NCI-H460 (cell line): ENCODE results near the gene DNMT1. TPM values are rescaled to one million over a fixed set of nuclear protein-coding genes. Genes with fewer than 3 reads are reported as not detected.
A peak's percentile ranks its signal among the peaks of the same experiment; 100 is the strongest.
"Not testable (repeated sequence)": the region's sequence is repeated elsewhere in the genome, so short reads cannot be mapped to it uniquely, and the experiment has no call there.

Source experiments
- DNase-seq: peaks from one replicate; pipeline ENCODE4 v3.0.0-alpha.2; 2016; ENCODE audit warnings: low read depth; ENCODE audit errors: extremely low read depth
- polyA plus RNA-seq: library from polyadenylated mRNA; depleted of rRNA; stranded (reverse); fragments of >200 nt; gene quantifications from 2 replicates; pipeline ENCODE4 v1.2.3, GENCODE V29; 2014; cell fraction: nucleus; rRNA removed
- total RNA-seq: library from RNA; depleted of rRNA; stranded (reverse); fragments of >200 nt; shearing (Covaris generic); gene quantifications from 2 replicates; pipeline ENCODE4 v1.2.3, GENCODE V29; 2014; rRNA removed

Gene DNMT1
- 49.9 and 54.2 TPM in 2 replicates for total RNA-seq
- 217 and 259 TPM in 2 replicates for polyA plus RNA-seq

DNA sequence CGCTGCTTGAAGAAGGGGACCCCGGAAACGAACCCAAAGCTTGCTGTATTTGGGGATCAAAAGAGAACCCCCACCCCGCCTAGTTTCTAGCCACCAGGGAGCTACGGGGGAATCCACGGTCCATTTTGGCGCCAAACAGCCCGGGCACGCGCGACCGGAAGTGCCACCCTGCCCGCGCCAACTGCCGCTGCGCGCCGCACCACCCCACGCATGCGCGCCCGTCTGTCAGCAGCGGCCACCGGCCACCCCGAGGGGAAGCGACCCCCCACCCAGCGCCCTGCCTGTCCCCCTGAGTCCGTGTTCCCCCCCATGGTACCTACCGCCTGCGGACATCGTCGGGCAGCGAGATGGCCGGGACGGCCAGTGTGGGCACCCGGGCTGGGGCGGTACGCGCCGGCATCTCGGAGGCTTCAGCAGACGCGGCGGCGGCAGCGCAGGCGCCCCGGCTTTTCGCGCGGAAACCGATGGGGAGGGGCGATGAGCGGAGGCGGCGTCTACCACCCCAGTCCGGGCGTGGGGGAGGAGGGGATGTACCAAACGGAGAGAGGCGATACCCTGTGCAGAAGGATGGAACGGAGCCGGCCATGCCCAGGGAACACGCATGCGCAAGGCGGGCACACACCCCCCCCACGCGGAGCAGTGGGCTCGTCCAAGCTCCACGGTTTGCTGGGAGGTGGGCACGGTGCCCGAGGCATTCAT, at the start of gene DNMT1:
Gene DNMT1, minus strand, starts transcription at position 454 of the 699 bp plus-strand sequence. Its CDS starts 54 bp downstream, at position 400.
- peak; percentile 90 for DNase-seq

DNA sequence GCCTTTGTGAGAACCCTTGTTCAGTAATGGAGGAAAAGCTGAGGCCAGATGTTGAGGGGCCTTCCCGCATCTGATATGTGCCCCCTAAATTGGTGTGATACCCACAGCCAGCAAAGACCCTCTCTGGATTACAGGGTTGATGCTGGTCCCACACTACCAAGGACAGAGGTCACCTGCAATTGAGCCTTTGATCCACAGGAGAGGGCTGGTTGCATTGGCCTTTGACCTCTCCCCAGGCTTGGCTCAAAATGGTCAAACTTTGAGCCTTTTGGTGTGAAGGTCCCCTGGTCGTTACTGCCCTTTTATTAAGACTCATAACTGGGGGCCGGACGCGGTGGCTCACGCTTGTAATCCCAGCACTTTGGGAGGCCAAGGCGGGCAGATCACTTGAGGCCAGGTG, 48.9 kb upstream of the DNMT1 start:
- DNase-seq: no peak

DNA sequence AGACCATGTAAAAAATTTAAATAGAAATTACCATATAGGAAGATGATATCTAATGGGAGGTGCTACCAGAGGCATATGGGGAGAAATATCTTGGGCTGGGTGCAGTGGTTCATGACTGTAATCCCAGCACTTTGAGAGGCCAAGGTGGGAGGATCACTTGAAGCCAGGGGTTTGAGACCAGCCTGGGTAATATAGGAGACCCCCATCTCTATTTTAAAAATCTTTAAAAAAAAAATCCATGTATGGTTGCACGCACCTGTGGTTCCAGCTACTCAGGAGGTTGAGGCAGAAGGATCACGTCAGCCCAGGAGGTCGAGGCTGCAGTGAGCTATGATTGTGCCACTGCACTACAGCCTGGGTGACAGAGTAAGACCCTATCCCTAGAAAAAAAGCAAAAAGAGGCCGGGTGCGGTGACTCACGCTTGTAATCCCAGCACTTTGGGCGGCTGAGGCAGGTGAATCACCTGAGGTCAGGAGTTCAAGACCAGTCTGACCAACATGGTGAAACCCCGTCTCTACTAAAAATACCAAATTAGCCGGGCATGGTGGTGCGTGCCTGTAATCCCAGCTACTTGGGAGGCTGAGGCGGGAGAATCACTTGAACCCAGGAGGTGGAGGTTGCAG, 47.2 kb upstream of the DNMT1 start:
- DNase-seq: not testable (repeated sequence)

DNA sequence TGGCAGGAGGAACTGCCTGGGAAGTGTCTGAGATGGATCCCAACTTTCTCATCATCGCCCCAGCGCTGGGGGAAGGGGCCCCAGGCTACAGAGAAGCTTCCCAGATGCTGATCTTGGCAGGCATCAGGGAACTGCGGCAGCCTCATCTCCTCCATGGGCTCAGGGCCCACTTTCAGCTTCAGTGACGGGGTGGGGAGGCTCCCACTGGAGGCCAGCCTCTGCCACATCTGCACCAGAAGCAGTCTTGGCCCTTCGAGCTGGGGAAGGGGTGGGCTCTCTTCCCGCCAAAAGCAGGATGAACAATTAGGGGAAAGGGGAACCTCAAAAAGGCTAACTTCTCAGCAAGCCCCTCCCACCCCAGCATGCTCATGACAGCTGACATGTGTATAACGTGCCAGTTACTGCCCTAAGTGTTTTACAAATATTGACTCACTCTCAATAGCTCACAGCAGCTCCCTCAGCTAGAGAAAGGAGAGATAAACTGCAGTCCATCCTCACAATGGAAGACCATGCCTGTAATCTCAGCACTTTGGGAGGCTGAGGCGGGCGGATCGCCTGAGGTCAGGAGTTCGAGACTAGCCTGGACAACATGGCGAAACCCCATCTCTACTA, 43.5 kb upstream of the DNMT1 start:
- DNase-seq: no peak

DNA sequence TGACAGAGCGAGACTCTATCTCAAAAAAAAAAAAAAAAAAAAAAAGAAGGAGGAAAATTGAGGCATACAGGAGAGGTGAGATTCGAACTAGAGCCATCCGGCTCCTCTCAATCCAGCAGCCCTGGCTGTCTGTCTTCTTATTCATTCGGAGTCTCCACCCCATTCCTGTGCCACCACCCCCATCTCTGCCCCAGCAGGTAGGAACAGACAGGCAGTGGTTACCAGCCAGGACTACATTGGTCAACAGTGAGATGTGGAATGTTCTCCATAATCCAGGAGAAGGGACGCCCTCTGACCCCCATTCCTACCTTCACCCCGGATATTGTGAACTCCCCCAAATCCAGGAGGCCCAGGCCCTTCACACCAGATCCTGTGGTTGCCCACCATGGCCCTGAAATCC, 42.9 kb upstream of the DNMT1 start:
- no peak for DNase-seq

DNA sequence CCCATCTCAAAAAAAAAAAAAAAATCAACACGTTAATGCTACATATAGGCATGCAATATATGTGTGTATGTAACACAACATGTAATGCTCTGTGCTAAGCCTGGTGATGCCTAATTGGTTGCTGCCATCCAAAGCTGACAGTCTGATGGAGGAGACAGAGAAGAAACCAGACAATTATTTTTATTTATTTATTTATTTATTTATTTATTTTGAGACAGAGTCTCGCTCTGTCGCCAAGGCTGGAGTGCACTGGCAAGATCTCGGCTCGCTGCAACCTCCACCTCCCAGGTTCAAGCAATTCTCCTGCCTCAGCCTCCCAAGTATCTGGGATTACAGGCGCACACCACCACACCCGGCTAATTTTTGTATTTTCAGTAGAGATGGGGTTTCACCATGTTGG, 40.7 kb upstream of the DNMT1 start:
- DNase-seq: not testable (repeated sequence)

DNA sequence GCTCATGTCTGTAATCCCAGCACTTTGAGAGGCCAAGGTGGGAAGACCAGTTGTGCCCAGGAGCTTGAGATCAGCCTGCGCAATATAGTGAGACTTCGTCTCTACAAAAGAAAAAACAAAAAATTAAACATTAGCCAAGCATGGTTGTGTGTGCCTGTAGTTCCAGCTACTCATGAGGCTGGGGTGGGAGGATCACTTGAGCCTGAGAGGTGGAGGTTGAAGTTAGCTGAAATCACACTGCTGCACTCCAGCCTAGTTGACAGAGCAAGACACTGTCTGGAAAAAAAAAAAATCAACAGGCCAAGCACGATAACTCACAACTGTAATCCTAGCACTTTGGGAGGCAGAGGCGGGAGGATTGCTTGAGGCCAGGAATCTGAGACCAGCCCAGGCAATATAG, 40.2 kb upstream of the DNMT1 start:
- no peak for DNase-seq

DNA sequence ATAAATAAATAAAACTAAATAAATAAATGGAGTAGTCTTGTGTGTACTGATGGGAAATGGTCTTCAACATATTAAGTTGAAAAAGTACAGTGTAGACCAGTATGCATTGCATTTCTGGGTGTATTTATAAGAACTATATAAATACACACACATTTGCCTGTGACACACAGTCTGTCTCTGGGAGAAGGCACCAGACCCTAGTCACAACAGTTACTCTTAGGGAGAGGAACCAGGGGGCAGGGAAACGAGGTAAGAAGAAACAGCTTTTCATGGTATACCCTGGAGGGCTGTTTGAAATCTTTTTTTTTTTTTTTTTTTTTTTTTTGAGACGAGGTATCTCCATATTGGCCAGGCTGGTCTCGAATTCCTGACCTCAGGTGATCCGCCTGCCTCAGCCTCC, 39.2 kb upstream of the DNMT1 start:
- DNase-seq: no peak

DNA sequence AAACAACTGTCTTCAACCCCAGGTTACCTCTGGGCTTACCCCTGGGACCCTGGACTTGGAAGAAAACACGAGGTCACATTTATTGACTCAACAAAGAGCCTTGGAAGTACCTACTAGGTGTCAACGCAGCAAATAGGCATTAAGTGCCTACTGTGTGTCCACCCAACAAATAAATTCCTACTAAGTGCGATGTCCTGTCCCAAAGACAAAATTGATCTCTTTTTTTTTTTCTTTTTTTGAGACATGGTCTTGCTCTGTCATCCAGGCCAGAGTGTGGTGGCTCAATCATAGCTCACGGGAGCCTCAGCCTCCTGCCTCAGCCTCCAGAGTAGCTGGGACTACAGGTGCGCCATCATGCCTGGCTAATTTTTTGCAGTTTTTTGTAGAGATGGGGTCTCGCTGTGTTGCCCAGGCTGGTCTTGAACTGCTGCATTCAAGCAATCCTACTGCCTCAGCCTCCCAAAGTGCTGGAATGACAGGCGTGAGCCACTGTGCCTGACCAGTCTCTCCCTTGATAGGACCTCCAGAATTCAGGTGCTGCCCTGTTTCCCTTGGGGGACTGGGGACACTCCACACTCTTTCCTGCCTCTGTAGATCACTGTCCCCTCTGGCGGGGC, 37.0 kb upstream of the DNMT1 start:
- no peak for DNase-seq

DNA sequence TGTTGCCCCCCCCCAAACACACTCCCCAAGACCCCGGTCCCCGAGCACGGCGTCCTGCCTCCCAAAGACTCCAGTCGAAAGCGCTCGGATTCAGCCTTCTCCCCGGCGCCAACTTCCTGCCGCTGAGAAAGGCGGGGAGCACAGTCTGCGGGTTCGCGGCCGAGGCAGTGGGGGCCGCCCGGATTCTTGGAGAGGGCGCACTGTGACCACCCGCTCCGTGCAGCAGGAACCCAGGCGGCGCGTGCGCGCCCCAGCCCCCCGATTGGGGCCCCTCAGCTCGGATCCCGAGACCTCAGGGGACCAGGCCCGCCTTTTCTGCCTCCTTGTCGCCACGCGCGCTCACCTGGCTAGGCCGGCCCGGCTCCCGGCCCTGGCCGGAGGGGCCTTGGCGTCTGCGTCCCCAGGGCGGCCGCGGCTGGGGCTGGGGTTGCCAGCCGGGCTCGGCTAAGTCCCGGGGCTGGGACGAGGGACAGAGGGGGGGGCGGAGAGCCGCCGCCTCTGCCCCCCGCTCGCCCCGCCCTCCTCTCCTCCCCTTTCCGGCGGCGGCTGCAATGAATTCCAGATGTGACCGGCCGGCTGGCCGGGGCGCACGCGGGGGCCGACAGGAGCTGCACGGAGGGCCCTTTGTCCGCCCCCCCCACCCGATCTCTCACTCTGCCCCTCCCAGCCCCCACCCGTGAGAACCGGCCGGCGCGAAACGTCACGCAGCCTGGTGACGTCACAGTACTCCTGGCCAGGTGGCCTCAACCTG, 36.3 kb upstream of the DNMT1 start, which contains the start of gene S1PR2:
Gene S1PR2, minus strand, starts transcription at position 471 of the 751 bp plus-strand sequence. CDS start 6,426 bp downstream, outside the sequence.
- DNase-seq: peak; percentile 53

DNA sequence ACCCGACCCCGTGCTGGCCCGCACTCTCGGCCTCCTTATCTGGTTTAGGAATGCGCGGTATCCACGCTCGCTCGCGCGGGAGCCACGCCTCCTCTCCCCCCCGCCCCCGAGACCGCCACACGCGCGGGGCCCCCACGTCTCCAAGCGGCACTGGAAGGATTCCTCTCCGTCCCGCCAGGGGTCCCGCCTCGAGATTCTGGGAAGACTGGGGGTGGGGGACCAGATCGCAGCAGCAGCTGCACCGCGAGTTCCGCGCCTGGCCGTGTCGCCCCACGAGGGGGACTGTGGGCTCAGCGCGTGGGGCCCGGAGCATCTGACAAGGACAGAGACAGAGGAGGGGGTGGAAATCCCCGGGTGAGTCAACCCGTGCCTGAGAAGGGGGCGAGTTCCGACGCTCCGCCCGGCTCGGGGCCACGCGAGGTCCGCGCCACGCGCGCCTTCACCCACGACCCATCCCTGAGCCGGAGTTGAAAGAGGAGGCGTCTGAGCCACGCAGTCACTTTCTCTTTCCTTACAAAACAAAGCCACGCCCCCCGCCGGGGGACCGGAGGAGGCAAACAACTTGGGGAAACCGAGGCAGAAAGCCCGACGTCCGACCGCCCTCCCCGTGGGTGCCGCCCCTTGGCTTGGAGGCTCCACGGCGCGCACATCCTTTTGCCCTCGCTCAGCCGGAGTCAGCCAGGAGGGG, 35.6 kb upstream of the DNMT1 start:
- no peak for DNase-seq

DNA sequence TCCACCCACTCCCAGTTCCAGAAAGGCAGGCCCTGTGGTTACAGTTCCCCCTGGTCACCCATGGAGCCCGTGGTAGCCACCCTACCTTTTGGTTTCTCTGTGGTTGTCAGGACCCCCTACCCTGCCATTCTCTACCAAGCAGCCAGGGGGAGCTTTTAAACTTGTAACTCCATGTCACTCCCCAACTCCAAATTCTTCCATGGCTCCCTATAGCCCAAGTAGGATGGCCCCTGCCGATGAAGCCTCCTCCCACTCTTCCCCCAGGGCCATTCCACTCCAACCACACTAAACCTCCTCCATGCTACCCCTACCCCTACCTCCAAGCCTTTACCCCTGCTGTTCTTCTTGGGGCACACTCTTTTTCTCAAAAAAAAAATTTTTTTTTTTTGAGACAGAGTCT, 34.2 kb upstream of the DNMT1 start:
- no peak for DNase-seq

DNA sequence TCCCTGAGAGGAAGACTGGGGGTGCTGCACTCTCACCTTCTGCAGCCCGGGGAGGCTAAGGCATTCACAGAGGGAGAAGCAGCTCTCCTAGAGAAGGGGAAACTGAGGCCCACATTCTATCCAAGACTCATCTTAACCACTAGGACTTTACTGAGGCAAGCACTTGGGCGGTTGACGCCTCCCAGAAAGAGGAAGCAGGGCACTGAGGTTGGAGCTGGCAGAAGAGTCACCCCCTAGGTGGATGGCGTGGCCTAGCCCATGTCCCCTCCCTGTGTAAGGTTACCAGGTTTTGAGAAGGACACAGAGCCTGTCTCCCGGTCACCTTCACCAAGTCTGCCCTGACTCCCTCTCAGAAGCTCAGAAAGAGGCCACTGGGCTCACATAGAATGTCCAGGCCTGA, 33.6 kb upstream of the DNMT1 start:
- no peak for DNase-seq

DNA sequence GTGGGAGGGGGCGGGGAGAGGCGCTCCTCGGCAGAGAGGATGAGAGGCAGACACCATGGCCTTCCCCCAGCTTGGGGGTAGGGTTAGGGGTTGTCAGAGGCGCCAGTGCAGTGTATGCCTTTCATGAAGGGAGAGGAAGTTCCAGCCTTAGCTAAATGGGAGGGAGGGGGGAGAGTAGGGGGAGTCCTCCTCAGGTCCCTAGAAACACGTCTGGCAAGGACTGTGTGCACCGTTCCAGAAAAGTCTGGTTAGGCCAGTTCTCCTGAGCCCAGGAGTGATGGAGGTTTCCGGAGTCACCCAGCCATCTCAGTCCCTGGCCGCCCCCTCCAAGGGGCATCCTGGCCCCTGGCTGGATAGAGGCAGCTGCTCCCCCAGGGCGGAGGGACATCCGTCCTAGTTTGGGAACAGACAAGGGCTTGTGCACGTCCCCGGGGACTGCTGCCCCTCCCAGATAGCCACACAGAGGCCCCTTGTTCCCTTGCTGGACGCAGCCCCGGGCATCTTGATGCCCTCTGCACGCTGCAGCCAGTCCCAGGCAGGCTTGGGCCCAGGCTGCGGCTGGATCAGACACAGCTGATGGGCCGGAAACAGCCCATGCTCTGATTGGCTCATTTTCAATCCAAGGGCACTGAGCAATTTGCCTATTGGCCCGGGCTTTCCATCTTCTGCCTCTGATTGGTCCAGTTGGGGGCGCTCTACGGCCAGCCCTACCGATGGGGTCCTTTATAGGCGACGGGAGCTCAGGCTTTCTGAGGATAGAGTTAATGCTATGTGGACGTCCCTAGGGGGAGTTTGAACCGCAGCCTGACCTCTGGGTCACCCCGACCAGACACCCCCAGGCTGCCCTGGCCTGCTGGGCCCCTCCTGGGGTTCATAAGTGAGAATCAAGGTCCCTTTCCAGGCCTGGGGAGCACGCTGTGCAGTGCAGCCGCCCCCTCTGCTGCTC, 32.5 kb upstream of the DNMT1 start:
- no peak for DNase-seq

DNA sequence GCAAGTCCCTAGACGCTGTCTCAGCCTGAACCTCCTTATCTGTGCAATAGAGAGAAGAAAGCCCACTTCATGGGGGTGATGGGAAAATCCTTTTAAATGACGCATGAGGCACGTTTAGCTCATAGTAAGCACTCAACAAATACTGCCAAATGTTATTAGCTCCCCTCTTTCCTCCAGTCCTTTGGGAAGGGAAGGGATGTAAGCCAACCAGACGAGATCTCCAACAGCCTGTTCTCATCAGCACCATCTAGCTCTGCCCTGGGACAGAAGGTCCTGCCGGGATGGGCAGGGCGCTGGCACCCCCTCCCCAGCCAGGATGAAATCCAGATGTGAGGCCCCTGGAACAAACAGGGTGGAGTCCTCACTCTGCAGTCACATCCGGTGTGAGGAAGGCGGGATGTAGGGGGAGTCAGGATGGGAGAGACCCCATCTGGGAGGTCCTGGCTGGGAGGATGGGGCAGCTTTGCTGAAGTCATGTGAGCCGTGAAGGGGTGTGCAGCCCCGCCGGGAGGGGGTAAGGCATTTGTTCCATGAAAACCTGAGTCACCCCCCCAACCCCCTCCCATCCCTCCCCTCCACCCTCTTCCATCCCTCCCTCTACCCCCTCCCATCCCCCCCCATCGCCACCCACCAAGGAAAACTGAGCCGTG, 31.7 kb upstream of the DNMT1 start:
- no peak for DNase-seq

DNA sequence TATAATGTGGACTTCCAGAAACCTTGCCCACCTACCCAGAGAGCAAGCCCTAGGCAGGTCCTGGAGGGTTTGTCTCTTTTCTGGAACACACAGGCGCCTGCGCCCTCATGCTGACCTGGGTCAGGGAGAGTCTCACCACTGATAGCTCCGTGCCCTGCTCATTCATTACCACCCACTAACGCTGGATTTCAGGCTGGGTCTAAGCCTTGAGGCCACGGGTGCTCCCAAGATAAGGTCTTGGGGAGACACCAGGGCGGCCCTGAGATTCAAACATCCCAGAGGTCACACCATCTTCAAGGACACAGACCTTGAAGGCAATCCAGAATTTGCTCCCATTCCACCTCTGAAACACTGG, 31.2 kb upstream of the DNMT1 start:
- DNase-seq: no peak

DNA sequence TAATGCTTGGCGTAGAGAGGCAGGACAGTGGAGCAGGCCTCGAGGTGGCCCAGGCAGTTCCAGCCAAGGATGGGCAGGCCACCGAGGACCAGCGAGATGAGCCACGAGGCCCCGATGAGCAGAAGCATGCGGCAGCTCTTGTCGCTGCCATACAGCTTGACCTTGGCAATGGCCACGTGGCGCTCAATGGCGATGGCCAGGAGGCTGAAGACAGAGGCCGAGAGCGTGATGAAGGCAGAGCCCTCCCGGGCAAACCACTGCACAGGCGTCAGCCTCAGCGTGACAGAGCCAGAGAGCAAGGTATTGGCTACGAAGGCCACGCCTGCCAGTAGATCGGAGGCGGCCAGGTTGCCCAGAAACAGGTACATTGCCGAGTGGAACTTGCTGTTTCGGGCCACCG, 29.6 kb upstream of the DNMT1 start:
- no peak for DNase-seq

DNA sequence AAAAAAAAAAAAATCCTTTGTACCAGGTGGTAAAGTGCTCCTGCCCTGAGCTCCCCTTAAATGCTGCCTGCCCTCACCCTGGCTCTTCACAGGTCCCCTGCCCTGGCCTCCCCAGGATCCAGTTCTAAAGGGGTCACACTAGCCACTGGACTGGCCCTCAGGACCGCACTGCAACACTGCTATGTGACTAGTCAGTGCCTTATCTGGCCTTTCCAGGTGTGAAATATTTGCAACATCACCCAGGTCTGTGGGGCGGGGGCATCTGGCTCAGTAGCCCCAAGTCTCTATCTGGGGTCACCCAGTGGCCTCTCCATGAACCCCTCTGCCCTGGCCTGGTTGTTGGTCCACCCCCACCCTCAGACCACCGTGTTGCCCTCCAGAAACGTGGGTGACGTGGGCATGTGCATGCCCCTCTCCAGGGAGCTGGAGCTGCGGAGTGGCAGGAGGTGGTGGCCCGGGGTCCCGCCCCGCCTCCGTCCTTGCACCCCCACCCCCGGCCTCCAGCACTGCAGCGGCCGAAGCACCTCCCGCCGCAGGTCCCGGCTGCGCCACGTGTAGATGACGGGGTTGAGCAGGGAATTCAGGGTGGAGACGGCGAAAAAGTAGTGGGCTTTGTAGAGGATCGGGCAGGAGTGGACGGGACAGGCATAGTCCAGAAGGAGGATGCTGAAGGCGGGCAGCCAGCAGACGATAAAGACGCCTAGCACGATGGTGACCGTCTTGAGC, 28.9 kb upstream of the DNMT1 start:
- no peak for DNase-seq
